Esophagus squamous epithelium (tissue), 4 donors: ENCODE measurements around the gene FAM174C.

Experiments used
- CTCF ChIP-seq, 6 experiments: fragments of 450-650 bp in 4 of 6; fragments of 200-600 bp in 2 of 6; sonication (generic) in 2 of 6; IDR thresholded peaks; one replicate each; pipeline ENCODE4 v1.5.1; 2016 to 2019; ENCODE audit warnings: antibody characterized with exemption in 6 of 6, mild to moderate bottlenecking in 4 of 6, moderate library complexity in 4 of 6
- POLR2A ChIP-seq, 4 donors: fragments of 450-650 bp; IDR thresholded peaks; one replicate each; pipeline ENCODE4 v1.6.1; 2017; ENCODE audit warnings: antibody characterized with exemption in 4 of 4, mild to moderate bottlenecking in 4 of 4, moderate library complexity in 3 of 4

- TF ChIP-seq CTCF (IDR thresholded peaks at IDR 0.05) = no peak
- no peak for TF ChIP-seq POLR2A (IDR thresholded peaks at IDR 0.05)
These were observed 474 bp upstream of the FAM174C start for GRCh38 chr19:1274852-1275259.
